HG03159 (cell line): ENCODE measurements around the gene RXRA.

Experiments used
- ATAC-seq: cut with Tn5 transposase; IDR thresholded peaks from one replicate; pipeline ENCODE4 v1.9.1; 2021; ENCODE audit warnings: mild to moderate bottlenecking, moderate library complexity; ENCODE audit not compliant: unreplicated experiment

RXRA gene

DNA sequence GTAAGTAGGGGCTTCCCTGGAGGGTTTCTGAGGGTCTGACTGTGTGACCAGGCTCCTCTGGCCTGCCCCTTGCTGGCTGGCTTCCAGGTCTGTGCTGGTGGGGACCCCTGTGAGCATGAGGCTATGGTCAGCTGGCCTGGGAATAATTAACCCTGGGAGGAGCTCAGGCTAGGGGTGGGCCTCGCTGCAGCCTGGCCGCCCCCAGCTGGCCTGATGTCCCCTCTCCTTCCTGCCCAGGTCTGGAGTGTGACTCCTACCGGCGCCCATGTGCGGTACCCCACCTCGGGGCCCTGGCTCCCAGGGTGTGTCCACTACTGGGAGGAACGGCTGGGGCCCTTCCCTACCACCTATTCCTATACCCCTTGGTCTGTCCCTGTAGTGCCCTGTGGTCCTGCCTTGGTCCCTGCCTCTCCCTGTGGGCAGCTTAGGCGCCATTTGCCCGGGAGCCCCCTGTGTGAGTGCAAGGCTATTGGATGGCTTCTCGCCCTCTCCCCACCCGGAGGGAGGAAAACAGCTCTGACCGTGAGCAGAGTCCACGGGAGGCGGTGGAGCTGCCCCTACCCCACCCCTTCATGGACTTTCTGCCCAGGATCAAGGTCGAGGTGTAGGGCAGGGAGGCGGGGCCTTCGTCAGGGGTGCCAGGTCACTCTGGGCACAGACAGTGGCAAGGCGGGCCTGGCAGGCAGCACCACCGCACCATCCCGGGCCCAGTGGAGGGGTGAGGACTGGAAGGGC is 9.4 kb downstream of the RXRA start:
- ATAC-seq, result no peak

DNA sequence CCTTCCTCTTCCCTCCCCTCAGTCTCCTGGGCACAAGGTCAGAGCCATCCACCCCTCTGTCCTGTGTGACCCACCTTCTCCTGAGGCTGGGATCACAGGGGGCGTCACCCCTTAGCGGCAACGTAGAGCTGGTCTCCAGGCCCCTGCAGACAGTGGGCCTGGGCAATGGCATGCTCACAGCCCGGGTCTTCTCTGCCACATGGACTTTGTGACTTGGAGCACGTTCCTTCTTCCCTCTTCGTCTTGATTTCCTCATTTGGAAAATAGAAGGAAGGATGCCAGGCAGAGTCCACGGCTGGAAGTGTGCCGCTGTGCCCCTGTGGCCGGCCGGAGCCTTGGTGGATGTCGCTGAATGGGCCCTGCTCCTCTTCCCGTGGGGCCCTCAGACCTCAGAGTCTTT is 10.0 kb downstream of the RXRA start:
- no peak for ATAC-seq

DNA sequence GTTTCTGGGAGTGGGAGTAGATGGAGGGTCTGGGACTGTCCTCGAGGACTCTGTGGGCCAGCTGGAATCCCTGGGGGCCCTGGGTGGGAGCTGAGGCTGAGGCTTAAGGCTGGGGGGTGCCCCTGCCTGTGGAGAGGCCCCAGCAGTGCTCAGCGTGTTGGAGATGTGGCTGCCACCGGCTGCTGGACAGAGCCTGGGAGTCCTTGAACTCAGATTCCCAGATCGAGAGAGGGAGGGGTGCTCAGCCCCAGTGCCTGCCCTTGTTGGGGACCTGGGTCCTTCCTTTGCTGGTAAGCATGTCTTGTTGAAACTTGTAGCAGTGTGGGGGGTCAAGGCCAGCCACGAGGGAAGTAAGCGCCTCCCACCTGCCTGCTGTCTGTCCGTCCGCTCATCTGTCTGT is 10.7 kb downstream of the RXRA start:
- ATAC-seq, result no peak

DNA sequence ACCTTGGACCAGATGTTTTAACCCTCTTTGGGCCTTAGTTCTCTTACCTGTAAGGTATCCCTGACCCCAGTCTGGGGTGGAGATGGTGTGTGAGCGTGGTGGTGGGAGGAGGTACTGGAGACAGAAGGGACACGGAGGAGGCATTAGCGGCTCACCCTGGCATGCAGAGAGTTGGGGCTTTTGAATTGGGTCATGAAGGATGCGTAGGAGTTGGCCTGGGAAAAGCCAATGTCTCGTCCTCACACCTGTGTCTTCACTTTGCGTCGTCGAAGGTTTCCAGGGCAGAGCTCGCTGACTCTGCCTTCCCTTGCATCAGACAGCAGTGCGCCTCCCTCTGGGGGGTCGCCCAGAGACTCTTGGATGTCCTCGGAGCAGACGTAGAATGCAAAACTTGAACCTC is 11.2 kb downstream of the RXRA start:
- no peak for ATAC-seq

DNA sequence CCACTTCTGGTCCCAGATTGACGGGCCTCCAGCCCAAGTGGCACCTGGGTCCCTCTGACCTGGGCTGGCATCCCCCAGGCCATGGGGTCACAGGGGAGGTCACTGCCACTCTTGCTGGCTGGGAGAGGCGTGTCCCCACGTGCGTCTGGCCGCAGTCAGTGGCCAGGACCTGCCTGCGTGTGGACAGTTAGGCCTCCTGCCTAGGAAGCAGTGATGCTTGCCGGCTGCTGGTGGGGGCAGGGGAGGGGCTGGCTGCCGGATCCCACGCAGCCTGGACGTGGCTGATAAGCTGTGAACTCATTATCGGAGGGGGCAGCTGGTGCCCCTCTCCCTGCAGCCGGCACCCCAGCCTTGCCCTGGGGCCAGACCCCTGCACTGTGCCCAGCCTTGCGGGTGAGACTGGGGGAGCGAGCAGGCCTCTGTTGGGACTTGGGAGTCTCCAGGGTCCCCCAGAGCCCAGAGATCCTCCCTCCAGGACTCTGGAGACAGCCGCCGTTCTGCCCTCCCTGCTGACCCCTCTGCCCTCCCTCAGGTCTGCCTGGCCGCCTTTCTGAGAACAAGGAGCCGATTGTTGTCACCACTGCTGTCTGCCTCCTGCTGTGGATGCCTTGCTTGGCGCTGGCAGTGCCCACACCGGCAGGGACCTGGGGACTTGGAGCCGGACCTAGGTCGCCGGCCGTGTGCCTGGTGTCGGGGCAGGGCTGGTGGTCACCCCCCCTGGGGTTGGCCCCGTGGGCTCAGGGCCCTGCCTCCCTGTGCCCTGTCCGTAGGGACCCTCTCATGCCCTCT is 12.3 kb downstream of the RXRA start:
- ATAC-seq, result no peak

DNA sequence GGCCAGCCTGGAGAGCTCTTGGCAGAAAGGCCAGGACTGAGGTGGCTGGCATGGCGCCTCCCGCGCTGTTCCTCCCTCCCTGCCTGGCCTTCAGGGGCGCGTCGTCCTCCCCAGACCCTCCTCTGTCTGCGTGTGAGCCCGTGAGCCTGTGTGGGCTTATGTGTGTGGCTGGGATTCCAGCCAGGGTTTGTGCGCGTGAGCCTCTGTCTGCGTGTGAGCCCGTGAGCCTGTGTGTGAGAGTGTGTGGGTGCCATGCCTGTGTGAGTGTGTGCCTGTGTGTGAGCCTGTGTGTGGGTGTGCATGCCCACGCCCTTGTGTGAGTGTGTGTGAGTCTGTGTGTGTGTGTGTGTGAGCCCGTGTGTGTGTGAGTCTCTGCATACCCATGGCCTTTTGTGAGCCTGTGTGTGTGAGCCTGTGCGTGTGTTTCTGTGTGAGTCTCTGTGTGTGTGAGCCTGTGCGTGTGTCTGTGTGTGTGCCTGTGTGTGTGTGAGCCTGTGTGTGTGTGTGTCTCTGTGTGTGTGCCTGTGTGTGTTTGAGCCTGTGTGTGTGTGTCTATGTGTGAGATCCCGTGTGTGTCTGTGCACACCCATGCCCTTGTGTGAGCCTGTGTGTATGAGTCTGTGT is 13.0 kb downstream of the RXRA start:
- no peak for ATAC-seq

DNA sequence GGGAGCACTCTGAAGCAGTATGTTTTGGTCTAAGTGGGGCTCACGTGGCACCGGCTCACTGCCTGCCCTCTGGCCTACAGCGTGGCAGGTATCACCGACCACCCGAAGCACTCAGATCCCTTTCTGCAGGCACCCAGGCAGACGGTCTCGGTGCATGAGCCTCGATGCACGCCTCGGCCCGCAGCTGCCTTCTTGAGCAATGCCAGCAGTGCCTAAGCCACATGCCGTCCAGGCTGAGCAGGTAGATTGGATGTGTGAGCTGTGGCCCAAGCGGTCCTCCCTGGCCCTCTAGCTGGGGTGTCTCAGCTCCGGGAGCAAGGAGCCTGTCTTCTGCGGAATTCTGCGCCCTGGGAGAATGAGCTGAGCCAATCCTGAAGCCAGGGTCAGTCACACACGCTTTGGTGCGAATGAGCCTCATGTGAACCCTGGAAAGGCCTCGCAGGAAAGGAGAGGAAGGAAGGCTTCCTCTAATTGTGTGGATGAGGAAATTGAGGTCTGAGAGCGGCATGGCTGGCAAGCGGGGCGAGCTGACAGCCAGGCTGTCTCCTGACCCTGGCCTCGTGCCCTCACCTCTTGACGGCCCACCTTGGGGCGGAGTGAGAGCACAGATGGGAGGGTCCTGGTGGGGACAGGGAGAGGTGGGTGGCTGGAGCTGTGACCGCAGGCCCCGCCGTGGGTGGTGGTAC is 14.4 kb downstream of the RXRA start:
- no peak for ATAC-seq

DNA sequence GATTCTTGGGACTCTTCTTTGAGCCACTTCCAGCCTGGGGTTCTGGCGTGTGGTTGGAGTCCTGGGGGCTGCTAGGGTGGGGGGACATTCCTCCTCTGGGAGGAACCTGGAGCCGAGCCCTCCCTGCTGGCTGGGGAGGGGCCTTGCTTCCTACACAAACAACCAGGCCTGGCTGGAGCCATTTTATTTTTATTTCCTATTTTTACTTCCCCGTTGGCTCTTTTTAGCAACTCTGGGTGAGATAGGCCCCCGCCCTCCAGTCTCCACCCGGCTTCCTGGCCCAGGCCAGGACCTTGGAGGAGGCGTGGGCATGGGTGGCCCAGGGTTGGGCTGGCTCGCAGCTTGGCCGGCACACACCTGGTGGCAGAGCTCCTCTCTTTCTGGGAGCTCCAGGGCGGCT is 15.1 kb downstream of the RXRA start:
- ATAC-seq, result no peak

DNA sequence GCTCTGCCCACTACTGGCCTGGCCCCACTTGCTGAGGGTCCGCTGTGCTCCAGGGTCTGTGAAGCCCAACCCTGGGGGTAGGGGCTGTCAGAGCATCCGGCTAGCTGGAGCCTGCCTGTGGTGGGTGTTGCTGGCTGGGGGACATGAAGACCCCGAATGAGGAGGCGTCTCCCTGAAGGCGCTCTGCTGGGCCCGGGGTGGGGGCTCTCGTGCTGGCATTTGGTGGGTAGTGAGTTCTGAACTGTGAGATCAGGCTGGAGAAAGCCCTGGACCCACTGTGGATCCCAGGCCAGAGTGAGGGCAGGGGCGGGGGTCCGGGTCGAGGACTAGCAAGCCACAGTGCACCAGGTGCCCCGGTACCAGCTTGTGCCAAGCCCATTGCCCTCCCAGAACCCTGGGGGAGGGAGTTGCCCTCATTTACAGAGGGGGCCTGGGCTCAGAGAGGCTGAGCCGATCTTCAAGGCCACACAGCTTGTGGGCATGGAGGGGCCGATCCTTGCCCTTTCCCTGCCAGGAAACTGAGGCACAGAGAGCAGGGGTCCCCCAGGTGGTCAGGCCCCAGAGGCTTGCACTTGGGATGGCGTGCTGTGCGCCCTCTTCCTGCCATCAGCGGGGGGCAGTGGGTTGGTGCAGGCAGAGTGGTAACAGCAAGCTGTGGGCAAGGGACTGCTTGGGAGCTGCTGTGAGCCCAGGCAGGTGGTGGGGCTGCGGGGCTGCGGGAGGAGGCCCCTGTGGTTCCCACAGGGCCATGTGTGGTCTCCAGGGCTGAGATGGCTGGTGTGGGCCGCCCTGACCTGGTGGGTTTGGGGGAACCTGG is 15.9 kb downstream of the RXRA start:
- ATAC-seq, result no peak

DNA sequence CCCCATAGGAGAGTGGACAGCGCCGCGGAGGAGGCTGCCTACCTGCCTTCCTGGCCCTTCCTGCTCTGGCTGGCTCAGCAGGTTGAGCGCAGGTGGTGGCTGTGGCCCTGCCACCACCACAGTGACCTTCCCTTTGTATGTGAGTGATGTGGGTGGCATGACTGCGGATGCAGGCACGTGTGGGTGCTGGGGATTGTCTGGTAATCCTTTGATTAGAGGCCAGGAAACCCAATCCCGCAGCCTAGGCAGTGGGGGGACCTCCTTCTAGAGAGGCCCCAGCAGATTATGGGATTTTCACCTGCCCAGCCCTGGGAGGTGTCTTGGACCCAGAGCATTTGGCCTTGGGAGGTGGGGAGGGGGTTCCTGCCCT is 16.5 kb downstream of the RXRA start:
- no peak for ATAC-seq

DNA sequence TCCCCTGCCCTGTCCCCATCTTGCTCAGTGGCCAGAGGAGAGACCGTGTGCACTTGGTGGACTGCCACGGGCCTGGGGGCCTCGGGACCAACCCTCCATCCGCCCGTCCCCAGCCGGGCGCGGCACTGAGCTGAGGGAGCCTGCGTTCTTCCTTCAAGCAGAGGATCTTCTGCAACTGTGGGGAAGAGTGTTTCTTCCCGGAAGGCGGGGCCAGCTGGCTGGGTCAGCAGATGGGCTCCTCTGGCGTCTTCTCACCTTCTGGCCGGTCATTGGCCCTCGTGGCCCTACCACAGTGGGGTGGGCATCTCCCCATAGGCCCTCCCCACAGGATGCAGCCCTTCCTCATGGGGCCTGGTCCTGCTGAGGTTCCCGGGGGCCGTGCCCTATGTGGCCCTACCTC is 17.4 kb downstream of the RXRA start:
- no peak for ATAC-seq

DNA sequence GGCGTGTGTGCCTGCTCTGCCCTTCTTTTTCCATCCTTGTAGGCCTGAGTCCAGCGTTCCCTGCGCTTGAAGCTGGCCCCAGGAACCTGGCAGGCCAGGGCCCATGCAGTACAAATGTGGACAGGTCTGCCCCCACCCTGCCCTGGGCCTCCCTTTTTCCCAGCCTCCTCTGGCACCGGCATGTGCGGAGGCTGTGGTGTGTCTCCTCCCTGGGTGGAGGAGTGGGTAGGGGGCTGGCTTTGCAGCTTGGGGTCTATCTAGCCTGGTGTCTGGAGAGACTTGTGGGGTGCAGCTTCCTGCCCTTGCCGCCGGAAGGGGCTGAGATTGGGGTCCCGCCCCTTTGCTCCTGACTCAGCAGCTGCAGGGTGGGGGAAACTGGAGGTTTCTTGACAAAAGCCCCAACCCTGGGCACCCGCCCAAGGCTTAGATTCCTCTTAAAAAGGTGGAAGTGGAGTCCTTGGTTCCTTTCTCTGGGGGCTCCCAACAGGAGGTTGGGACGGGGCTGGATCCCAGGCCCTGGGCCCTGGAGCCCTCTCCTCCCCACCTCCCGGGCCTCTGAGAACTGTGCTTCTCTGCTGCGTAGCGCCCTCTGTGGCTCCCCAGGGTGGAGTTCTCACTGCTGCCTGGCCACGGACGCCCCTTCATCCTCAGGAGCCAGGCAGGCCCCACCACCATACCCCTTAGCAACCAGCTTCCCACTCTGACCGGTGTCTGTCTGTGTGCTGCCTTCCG is 18.0 kb downstream of the RXRA start:
- no peak for ATAC-seq

DNA sequence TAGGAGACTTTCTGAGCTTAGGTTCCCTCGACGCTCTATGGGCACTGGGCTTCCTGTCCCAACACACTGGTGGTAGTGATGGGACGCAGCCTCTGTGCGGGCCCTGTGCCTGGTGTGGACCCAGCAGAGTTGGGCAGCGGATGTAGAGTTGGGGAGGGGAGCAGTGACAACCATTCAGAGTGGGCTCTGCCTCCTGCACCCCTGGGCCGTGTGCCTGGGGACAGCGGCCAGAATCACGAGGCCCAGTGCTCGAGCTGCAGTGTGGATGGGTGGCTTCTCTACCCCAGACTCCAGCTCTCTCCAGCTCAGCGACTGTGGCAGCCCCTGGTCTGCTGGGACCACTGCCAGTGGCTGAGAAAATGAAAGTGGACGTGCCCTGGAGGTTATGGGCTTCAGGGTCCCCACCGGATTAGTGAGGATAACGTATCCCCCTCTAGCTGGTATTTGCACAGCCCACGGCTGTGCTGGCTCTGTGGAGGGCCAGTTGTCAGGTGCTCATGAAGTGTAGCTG is 18.6 kb downstream of the RXRA start:
- ATAC-seq, result no peak

DNA sequence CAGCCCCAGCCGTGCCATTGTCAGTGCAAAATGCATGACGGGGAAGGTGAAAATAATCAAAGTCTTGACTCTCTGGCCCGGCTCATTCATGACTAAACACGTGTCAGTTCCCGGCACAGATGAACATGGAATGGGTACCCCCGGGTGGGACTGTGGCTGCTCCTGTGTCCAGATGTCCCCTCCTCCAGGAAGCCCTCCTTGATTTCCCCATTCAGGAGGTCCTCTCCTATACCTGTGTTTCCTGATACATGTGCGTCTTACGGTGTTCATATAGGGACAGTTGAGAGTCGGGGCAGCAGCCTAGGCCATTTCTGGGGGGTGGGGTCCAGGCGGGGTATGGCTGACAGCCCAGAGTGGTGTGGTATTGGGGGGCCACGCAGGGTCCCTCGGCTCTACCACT is 19.5 kb downstream of the RXRA start:
- no peak for ATAC-seq

DNA sequence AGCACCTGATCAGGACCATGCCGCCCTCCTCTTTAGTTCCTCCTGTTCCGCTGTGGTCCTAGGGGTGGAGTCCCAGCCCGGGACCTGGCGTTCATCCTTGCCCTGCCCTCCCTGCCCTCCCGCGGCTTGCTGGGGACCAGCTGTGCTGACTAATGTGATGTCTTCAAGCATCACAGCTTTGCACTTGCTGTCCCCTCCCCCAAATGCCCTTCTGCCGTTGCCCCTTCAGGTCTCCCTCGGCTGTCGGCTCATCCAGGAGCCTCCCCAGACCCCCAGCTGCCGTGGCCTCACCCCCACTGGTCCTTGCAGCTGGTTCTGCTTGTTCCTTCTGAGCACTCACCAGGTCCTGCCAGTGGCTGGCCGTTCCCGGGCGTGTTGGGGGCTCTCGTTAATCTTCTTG is 19.9 kb downstream of the RXRA start:
- ATAC-seq, result no peak

DNA sequence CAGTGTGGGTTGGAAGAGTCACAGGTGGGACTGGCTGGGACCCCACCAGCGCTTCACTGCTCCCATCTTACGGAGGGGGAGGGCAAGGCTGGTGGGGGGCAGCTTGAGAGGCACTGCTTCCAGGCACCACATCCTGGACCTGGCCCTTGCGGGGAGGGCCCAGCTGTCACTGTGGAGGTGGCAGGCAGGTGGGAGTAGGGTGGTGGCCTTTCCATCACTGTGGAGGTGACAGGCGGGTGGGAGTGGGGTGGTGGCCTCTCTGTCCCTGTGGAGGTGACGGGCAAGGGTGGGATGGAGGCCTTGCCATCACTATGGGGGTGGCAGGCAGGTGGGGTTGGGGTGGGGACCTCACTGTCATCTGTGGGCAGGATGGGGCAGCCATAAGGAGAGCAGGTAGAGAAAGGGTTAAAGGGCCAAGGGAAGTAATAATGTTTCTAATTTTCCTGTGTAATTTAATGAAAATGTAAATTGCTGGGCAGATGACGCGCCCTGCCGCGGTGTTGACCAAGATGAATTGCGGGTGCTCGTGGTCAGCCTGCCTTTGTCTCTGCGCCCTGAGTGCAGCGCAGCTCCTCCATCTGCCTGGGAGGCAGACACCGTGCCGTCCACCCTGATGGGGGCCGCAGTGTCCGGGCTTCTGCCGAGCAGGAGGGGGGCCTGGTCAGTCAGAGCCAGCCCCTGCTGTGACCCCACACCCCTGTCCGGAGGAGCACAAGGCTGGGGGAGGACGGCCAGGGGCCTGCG is 20.8 kb downstream of the RXRA start:
- ATAC-seq, result no peak

DNA sequence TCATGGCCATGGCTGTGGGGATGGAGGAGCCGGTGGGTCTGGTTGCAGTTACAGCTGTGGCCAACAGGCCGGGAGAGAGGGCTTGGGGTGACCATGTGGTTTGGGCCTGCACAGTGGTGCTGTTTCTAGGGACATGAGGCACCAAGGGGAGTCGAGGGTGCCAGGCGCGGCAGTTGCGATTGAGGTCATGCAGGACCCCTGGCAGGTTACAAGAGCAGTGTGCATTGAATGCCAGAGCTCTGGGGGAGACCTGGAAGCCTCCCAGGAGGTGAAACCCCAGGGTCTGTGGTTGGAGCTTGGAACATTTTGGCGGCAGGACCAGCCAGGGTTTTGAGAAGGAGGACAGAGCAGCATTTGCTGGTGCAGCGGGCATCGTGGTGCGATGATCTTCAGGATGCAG is 21.7 kb downstream of the RXRA start:
- no peak for ATAC-seq

DNA sequence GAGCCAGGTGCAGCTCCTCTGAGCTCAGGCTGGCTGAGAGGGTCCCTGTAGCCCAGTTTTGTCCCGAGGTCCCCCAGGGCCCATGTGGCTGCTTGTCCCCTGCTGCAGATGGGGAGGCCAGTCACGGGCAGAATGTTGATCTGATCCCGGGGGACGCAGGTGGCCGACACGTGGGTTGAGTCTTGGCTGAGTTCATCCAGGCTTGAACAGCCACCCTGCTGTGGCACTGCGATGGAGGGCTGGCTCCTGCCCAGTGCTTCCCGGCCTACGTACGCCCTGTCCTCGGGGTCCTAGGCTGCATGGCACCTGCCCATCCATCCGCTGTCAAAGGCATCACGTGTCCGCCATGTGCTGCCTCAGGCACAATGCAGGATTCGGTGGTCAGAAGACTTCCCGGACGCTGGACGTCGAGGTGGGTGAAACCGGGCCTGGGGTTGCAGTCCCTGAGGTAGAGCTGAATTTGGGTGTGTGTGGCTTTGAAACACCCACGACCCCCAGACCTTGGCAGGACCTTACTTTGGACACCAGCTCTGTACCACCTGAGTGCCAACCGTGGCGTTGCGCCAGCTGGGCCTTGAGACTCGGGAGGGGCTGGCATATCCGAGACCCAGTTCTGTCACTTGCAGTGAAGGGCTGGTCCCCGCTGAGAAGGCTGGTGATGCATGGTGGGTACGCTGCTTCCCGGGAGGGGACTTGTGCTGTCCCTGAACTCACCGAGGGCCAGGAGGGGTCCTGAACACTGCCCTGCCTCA is 22.3 kb downstream of the RXRA start:
- ATAC-seq, result no peak
